Effector CD8-positive, alpha-beta T cell (primary cell): ENCODE data around the gene EXOSC9.

ENCODE experiments used
- DNase-seq: peaks from one replicate; lab custom pipeline; 2025; lab: John Stamatoyannopoulos, UW

The EXOSC9 gene

DNA sequence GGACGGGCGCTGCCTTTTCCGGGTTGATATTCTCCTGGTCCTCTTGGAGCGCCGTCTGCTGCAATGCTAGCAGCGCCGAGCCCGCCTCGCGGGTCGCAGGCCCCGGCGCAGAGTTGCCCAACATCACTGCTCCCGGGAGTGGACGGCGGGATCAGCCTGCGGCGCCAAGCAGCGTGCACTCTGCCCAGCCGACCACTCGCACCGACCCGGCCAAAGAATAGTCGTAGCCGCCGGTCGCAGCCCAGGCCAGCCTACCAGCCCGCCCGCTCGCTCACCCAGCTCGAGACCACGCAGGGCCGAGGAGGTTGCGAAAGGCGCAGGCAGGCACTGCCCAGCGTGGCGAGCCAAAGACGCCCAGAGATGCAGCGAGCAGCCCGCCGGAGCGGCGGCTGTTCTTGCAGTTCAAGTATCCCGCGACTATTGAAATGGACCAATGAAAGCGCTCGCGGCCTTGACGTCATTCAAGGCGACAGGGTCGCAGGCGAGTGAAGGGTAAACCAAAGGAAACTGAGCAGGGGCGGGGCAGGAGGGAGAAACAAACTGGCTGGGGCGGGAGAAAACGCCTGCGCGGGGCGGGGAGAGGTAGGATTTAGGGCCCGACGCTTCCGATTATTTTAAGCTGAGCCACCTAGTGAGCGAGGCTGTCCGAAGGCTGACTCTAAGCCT, 22.5 kb downstream of the EXOSC9 start, which contains the start of gene CCNA2:
Gene CCNA2, minus strand, starts transcription at position 379 of the 666 bp plus-strand sequence. Its CDS starts 255 bp downstream, at position 124.
- DNase-seq = peak; percentile 94

- no peak for DNase-seq
Observed at GRCh38 chr4:121824171-121824527, 23.0 kb downstream of the EXOSC9 start.

GRCh38 chr4:121824950-121825349, 23.8 kb downstream of the EXOSC9 start:
- DNase-seq = no peak

DNA sequence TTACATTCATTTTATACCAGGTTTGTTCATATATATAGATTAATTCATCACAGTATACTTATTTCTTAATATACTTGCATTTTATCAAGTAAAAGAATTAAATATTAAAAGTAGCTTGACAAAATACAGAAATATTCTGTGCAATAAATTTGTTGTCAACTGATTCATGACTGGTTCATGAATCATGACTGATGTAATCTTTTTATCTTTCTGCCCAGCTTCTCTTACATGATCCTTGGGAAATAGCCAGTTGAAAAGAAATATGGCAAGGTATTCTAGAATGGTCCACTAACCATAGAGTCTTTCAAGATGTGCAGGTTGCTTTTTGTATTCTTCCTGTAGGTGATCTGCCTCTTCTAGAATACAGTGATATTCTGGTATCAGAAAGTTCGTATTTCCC, 26.7 kb downstream of the EXOSC9 start:
- no peak for DNase-seq

- DNase-seq = no peak
Observed at GRCh38 chr4:121829511-121829910, 28.4 kb downstream of the EXOSC9 start.

GRCh38 chr4:121838136-121838535, 37.0 kb downstream of the EXOSC9 start:
- DNase-seq = no peak

GRCh38 chr4:121842862-121843261, 41.7 kb downstream of the EXOSC9 start:
- no peak for DNase-seq

DNA sequence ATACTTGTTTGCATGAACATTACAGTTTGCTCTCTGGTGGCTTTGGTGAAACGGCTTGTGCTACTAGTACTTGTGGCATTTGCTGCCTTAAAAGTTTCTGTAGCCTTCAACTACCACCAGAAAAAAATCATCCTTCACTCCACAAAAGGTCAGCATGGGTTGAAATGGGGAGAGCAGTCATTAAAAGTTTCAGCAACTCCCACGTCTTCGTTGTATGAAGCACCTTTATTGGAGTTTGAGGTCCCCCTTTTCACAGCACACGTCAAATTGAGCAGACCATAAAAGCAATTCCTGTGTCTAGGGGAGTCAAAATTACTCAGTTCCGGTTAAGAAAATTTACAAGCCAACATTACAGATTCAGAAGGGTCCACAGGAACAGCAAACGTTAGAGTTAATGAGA, 45.5 kb downstream of the EXOSC9 start:
- no peak for DNase-seq

DNA sequence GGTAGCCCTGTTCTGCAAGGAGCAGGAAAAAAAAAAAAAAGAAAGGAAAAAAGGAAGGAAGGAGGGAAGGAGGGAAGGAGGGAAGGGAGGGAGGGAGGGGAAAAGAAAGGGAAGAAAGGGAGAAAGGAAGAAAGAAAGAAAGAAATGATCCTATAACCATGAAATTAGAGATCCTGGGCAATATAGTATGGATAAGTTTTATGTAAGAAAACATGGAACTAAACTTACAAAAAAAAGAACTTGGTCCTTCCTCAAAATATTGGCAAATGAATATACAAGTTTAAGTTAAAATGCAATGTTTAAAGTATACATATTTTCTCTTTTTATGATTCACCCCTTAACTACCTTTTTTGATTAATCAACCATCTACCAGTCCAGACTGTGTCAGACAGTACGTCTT, 50.2 kb downstream of the EXOSC9 start:
- DNase-seq = no peak

DNA sequence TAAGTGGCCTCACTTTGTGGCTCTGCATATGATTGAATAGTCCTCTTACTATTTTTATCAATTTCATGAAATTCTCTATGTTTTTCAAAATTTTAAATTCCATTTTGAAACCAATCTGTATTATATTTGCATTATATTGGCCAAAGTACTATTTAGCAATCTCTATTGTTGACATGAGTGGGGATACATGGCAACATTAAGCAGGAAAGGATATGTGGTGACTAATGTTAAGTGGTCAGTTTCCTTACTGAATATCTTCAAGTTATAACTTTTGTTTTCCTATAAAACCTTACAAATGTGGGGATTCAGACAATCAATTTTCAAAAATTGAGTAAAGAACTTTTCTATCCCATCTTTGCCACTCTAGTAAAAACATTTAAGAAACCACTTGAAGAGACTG, 59.0 kb downstream of the EXOSC9 start:
- DNase-seq = no peak

- DNase-seq = no peak
Observed at GRCh38 chr4:121861426-121861825, 60.3 kb downstream of the EXOSC9 start.

- DNase-seq = no peak
Observed at GRCh38 chr4:121863799-121864198, 62.7 kb downstream of the EXOSC9 start.
